Testis (tissue), 3 donors: ENCODE data around the gene IRX5. TPM values are rescaled to one million over a fixed set of nuclear protein-coding genes. Genes with fewer than 3 reads are reported as not detected.

Experiments
- DNase-seq: peaks from one replicate; pipeline ENCODE4 v3.0.0-alpha.2; 2019
- H3K27ac ChIP-seq, 2 donors: fragments of 200-600 bp; sonication (generic); one replicate each; pipeline ENCODE4 v1.5.1; 2019
- H3K27me3 ChIP-seq: fragments of 200-600 bp; sonication (generic); one replicate; pipeline ENCODE4 v1.5.1; 2019
- H3K36me3 ChIP-seq: fragments of 200-600 bp; sonication (generic); one replicate; pipeline ENCODE4 v1.5.1; 2017; ENCODE audit warnings: low read depth; ENCODE audit errors: missing control alignments
- H3K4me1 ChIP-seq: fragments of 200-600 bp; sonication (generic); one replicate; pipeline ENCODE4 v1.5.1; 2019
- H3K4me3 ChIP-seq, 2 donors: fragments of 200-600 bp; sonication (generic); one replicate each; pipeline ENCODE4 v1.5.1; 2017 to 2019
- H3K9me3 ChIP-seq: fragments of 200-600 bp; sonication (generic); one replicate; pipeline ENCODE4 v1.5.1; 2017
- POLR2A ChIP-seq: fragments of 450-650 bp; IDR thresholded peaks from one replicate; pipeline ENCODE4 v1.6.1; 2017; ENCODE audit warnings: antibody characterized with exemption, mild to moderate bottlenecking, moderate library complexity
- WGBS, 2 donors: methylation state at CpG; one replicate each; pipeline ENCODE4 v1.1.5; 2018; 5-methylcytosine and 5-hydroxymethylcytosine counted together
- intact Hi-C: fragments of 100-400 bp; cut with DNase I; formaldehyde crosslinking; loops from one replicate; pipeline ENCODE4 v1.15.1; 2023; ENCODE audit warnings: low total_unique reads
- polyA plus RNA-seq: library from polyadenylated mRNA; stranded (reverse); fragments of 350-450 nt; fragmentation: Illumina TruSeq; extraction: RNeasy Lipid Tissue Mini Kit (QIAGEN cat#74804); gene quantifications from one replicate; pipeline ENCODE4 v1.2.3, GENCODE V29; 2014; ENCODE audit warnings: low read depth, low replicate concordance; ENCODE audit not compliant: insufficient read depth
- total RNA-seq, 2 donors: library from RNA; depleted of rRNA; stranded (reverse); fragments of >200 nt; gene quantifications; one replicate each; pipeline ENCODE4 v1.2.3, GENCODE V29; 2016
- TF ChIP-seq, protein P1 (sequence below), 3 experiments: fragments of 450-650 bp in 2 of 3; fragments of 200-600 bp in 1 of 3; sonication (generic) in 1 of 3; IDR thresholded peaks; one replicate each; pipeline ENCODE4 v1.5.1; 2016 to 2019; ENCODE audit warnings: antibody characterized with exemption in 3 of 3, mild to moderate bottlenecking in 2 of 3, moderate library complexity in 1 of 3

The IRX5 gene
- total and polyA plus RNA-seq, 3 donors from 2014 or later, result 2.3 to 5.7 (median 2.9) TPM

GRCh38 chr16:54980821-54981220 is 50.2 kb downstream of the IRX5 start:
- intact Hi-C loops, result no loop called here
- TF ChIP-seq, protein P1, sequence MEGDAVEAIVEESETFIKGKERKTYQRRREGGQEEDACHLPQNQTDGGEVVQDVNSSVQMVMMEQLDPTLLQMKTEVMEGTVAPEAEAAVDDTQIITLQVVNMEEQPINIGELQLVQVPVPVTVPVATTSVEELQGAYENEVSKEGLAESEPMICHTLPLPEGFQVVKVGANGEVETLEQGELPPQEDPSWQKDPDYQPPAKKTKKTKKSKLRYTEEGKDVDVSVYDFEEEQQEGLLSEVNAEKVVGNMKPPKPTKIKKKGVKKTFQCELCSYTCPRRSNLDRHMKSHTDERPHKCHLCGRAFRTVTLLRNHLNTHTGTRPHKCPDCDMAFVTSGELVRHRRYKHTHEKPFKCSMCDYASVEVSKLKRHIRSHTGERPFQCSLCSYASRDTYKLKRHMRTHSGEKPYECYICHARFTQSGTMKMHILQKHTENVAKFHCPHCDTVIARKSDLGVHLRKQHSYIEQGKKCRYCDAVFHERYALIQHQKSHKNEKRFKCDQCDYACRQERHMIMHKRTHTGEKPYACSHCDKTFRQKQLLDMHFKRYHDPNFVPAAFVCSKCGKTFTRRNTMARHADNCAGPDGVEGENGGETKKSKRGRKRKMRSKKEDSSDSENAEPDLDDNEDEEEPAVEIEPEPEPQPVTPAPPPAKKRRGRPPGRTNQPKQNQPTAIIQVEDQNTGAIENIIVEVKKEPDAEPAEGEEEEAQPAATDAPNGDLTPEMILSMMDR (IDR thresholded peaks at IDR 0.05), result no peak
- no peak for TF ChIP-seq POLR2A
- WGBS, 2 donors, result 83 to 93% methylated on average over 4 to 5 of the region's 5 CpGs
- H3K36me3 ChIP-seq, result no peaks in the 10 kb centered on the region
- H3K4me1 ChIP-seq, result no peaks in the 10 kb centered on the region
- no peaks in the 10 kb centered on the region for H3K27me3 ChIP-seq
- no peaks in the 10 kb centered on the region for H3K9me3 ChIP-seq
- no peak overlapping the region for H3K4me3 ChIP-seq
- no peak overlapping the region for H3K27ac ChIP-seq
- DNase-seq, result no peak
